ENCODE results near the gene NMNAT3. TPM values are rescaled to one million over a fixed set of nuclear protein-coding genes. Genes with fewer than 3 reads are reported as not detected.

The NMNAT3 gene
- polyA plus RNA-seq, 2 of the 4 experiments (the other 2 are of a cell fraction): 1.2 to 2.9 TPM

DNA sequence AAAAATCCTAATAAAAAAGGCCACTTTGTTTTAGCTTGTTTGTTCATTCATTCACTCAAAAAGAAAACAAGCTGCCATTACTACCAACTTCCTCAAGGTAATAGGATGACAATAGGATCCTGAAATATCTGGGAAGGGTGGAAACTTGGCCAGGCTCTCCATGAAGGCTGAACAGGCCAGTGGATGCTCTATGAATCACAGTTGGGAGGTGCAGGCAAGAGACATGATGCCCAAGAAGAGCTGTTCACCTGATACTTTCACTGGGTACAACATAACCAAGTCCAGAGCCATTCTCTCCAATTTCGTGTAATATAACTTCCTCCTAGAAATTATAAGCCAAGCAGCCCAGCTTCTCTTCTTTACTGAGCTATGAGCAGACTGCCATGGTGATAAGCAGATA, 37.3 kb downstream of the NMNAT3 start:
- FAIRE-seq (no peak), ATAC-seq (no peak), DNase-seq (ENCODE audit: low read depth in 1 of 2, low spot score in 1 of 2) (no peak)
- Histone ChIP-seq H3K9me3 (no peaks in the 10 kb centered on the region), H3K4me2 (no peak overlapping the region), H3K4me3 (no peak overlapping the region), H3K4me1 (no peaks in the 10 kb centered on the region), H3K27ac (no peak overlapping the region)
- TF ChIP-seq HEYL (CRISPR knock-in tag; IDR thresholded peaks at IDR 0.05): no peak
- no peak for TF ChIP-seq RCOR1 (IDR thresholded peaks at IDR 0.05; ENCODE audit: low read depth, low read length)
- TF ChIP-seq JUN (IDR thresholded peaks at IDR 0.05): no peak
- TF ChIP-seq SMC3 (IDR thresholded peaks at IDR 0.05): no peak
- no peak for TF ChIP-seq ESRRA (IDR thresholded peaks at IDR 0.05; ENCODE audit: borderline replicate concordance, low read length)
- no peak for TF ChIP-seq SREBF2 (IDR thresholded peaks at IDR 0.05)
- POLR2A ChIA-PET: no interaction called here
- CTCF ChIA-PET: no interaction called here
- WGBS (ENCODE audit: missing lambda C conversion rate): 7% methylated on average over 1 of the region's 1 CpG

DNA sequence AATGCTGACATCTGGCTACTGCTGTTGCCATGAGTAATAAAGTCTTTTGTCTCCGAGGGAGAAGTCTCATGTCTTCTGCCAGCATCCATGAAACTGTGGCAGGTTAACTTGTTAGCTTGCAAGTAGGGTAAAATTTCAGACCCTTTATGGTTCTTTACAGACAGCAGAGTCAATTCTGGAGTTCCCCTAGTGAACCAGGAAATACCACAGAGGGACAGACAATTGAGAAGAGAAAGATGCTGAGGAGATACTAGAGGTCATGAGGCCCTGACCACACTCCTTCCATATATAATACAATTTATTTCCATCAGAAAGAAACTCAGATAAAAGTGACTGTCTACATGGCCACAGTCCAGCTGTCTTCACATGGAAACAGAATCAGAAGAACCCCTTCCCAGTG, 38.1 kb downstream of the NMNAT3 start:
- CTCF ChIA-PET: no interaction called here
- no peak for ATAC-seq
- H3K4me2 ChIP-seq: no peak overlapping the region
- H3K4me3 ChIP-seq: no peak overlapping the region
- DNase-seq (ENCODE audit: low read depth in 1 of 2, low spot score in 1 of 2): no peak
- no peaks in the 10 kb centered on the region for H3K4me1 ChIP-seq
- 0% methylated on average over 1 of the region's 1 CpG for WGBS (ENCODE audit: missing lambda C conversion rate)
- TF ChIP-seq CBX8 (IDR thresholded peaks at IDR 0.05): no peak
- no peak for TF ChIP-seq FOXS1 (CRISPR knock-in tag; IDR thresholded peaks at IDR 0.05)
- TF ChIP-seq POLR2A (IDR thresholded peaks at IDR 0.05; ENCODE audit: low read length): no peak
- TF ChIP-seq JUNB (IDR thresholded peaks at IDR 0.05): no peak
- TF ChIP-seq, protein P1, sequence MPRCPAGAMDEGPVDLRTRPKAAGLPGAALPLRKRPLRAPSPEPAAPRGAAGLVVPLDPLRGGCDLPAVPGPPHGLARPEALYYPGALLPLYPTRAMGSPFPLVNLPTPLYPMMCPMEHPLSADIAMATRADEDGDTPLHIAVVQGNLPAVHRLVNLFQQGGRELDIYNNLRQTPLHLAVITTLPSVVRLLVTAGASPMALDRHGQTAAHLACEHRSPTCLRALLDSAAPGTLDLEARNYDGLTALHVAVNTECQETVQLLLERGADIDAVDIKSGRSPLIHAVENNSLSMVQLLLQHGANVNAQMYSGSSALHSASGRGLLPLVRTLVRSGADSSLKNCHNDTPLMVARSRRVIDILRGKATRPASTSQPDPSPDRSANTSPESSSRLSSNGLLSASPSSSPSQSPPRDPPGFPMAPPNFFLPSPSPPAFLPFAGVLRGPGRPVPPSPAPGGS (IDR thresholded peaks at IDR 0.05): no peak
- no peak for TF ChIP-seq RARB (CRISPR knock-in tag; IDR thresholded peaks at IDR 0.05)
- TF ChIP-seq CEBPB (IDR thresholded peaks at IDR 0.05): no peak
- no peak for TF ChIP-seq PHF8 (IDR thresholded peaks at IDR 0.05; ENCODE audit: borderline replicate concordance, low read depth)
- no peak for TF ChIP-seq FOSL2 (IDR thresholded peaks at IDR 0.05)
- no peak for TF ChIP-seq FOSL2 (CRISPR knock-in tag; IDR thresholded peaks at IDR 0.05)
- no peak for TF ChIP-seq RFX5 (IDR thresholded peaks at IDR 0.05)
- TF ChIP-seq NFE2L2 (conservative IDR thresholded peaks at IDR 0.05; ENCODE audit: low read length): no peak
- no peak for TF ChIP-seq HOXB13 (CRISPR knock-in tag; IDR thresholded peaks at IDR 0.05; ENCODE audit: low read depth)
- TF ChIP-seq, protein P2, sequence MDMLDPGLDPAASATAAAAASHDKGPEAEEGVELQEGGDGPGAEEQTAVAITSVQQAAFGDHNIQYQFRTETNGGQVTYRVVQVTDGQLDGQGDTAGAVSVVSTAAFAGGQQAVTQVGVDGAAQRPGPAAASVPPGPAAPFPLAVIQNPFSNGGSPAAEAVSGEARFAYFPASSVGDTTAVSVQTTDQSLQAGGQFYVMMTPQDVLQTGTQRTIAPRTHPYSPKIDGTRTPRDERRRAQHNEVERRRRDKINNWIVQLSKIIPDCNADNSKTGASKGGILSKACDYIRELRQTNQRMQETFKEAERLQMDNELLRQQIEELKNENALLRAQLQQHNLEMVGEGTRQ (IDR thresholded peaks at IDR 0.05): no peak
- TF ChIP-seq ZNF302 (CRISPR knock-in tag; IDR thresholded peaks at IDR 0.05): no peak
- TF ChIP-seq BHLHE40 (IDR thresholded peaks at IDR 0.05; ENCODE audit: low read depth, low read length): no peak
- TF ChIP-seq SMC3 (IDR thresholded peaks at IDR 0.05): no peak
- no peak for TF ChIP-seq CBX2 (IDR thresholded peaks at IDR 0.05; ENCODE audit: borderline replicate concordance, low read depth)
- no peak for TF ChIP-seq TP53 (CRISPR knock-in tag; IDR thresholded peaks at IDR 0.05)
- TF ChIP-seq, protein P3, sequence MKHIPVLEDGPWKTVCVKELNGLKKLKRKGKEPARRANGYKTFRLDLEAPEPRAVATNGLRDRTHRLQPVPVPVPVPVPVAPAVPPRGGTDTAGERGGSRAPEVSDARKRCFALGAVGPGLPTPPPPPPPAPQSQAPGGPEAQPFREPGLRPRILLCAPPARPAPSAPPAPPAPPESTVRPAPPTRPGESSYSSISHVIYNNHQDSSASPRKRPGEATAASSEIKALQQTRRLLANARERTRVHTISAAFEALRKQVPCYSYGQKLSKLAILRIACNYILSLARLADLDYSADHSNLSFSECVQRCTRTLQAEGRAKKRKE (CRISPR knock-in tag; IDR thresholded peaks at IDR 0.05; ENCODE audit: low read depth): no peak
- TF ChIP-seq, protein P4, sequence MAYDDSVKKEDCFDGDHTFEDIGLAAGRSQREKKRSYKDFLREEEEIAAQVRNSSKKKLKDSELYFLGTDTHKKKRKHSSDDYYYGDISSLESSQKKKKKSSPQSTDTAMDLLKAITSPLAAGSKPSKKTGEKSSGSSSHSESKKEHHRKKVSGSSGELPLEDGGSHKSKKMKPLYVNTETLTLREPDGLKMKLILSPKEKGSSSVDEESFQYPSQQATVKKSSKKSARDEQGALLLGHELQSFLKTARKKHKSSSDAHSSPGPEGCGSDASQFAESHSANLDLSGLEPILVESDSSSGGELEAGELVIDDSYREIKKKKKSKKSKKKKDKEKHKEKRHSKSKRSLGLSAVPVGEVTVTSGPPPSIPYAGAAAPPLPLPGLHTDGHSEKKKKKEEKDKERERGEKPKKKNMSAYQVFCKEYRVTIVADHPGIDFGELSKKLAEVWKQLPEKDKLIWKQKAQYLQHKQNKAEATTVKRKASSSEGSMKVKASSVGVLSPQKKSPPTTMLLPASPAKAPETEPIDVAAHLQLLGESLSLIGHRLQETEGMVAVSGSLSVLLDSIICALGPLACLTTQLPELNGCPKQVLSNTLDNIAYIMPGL (CRISPR knock-in tag; IDR thresholded peaks at IDR 0.05; ENCODE audit: borderline replicate concordance): no peak
- POLR2A ChIA-PET: no interaction called here
- no peak for FAIRE-seq
- no peak overlapping the region for H3K27ac ChIP-seq
- H3K9me3 ChIP-seq: no peaks in the 10 kb centered on the region

Data from A549 (cell line).